Body of pancreas (tissue), 4 donors: Measurements from ENCODE around the gene SYT2.

Source experiments
- CTCF ChIP-seq, 7 experiments: fragments of 450-650 bp in 4 of 7; fragments of 200-600 bp in 3 of 7; sonication (generic) in 3 of 7; IDR thresholded peaks; one replicate each; pipeline ENCODE4 v1.5.1; 2016 to 2019; ENCODE audit warnings: antibody characterized with exemption in 7 of 7
- POLR2A ChIP-seq, 3 donors: fragments of 450-650 bp; IDR thresholded peaks; one replicate each; pipeline ENCODE4 v1.6.1; 2016; ENCODE audit warnings: antibody characterized with exemption in 3 of 3, mild to moderate bottlenecking in 2 of 3

GRCh38 chr1:202703191-202703590, 7.1 kb downstream of the SYT2 start:
- TF ChIP-seq CTCF (IDR thresholded peaks at IDR 0.05) (no peak), POLR2A (IDR thresholded peaks at IDR 0.05) (no peak)
